ENCODE data around the gene MOV10L1.

MOV10L1 gene

DNA sequence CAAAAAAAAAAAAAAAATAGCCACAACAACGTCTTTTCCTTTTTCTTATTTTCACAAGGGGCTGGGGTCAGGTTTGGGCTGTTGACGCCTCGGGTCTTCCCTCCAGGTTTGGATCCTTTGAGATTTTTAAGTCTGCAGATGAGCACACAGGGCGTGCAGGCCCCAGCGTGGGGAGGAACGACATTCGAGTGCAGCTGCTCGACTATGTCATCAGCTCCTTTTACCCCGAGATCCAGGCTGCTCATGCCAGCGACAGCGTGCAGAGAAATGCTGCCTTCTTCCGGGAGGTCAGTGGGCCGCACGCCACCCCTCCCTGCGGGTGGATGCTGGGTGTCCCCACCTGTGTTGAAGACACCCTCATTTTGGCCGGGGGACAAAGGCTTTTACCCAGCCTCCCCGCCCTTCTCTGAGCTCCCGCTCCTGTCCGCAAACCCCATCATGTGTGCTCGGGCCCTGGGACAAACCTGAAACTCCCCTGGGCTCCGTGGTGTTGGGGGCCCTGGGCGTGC, 118.7 kb downstream of the MOV10L1 start:
- DNase-seq = no peak

DNA sequence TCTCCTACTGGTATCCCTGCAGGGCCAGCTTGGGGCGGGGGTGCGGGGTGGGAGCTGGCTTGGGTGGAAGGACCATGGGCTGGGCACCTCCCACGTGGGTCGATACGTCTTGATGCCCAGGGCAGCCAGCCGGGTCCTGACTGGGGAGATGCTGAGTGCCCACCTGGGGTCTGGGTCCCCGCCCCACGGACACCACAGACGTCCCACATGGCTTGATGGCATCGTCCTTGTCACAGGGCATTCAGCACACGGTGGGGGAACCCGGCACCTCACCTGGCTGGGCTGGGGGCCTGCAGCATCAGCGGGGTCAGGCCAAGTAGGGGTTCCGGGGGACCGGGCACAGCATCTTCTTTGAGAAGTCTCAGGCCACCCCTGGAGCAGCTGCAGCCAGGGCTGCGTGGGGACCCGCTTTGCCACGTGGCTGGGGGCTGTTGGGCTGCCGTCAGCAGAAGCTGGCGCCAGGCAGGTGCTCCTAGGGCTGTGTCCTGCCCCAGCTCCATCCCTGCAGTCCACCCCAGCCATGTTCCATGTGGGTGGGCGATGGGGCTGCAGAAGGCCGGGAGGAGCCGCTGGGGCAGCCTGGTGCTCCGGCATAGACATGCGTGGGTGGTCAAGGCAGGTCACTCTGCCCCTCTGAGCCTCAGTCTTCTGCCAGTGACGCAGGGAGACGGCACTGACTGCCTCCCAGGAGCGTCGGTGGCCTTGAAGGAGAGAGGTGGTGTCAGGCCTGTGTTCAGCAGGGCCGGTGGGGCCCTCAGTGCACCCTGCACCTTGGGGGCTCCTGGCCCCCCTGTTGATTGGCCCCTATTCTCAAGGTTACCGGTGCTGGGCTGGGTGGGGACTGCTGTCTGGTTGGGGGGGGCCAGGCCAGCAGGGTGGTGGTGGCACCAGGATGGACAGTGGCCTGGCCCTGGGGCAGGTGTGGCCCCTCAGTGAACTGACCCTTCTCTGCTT, 119.4 kb downstream of the MOV10L1 start:
- DNase-seq = no peak

DNA sequence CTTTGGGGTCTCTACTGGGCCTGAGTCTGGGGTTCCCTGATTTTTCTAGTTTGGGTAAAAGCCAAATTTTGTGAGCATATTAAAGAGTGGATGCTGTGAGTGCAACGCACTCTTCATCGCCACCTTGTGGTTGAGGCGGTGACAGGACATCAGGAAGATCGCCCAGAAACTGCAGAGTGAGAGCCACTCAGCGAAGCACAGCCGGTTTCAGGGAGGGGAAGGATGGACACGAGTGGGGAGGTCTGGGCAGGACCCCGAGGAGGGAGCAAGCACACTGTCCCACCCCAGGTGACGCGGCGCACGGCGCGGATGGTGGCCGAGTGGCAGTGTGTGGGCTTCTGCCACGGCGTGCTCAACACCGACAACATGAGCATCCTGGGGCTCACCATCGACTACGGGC, 120.1 kb downstream of the MOV10L1 start:
- no peak for DNase-seq

- no peak for DNase-seq
These were observed 120.8 kb downstream of the MOV10L1 start for GRCh38 chr22:50210378-50211139.

- DNase-seq = no peak
These were observed 121.3 kb downstream of the MOV10L1 start for GRCh38 chr22:50211147-50211546.
